Endothelial cell of umbilical vein (primary cell): ENCODE results near the gene RANBP1. TPM values are rescaled to one million over a fixed set of nuclear protein-coding genes. Genes with fewer than 3 reads are reported as not detected.

Source experiments
- BruUV-seq: library from RNA; stranded (reverse); fragments of 400-500 nt; replicated peaks from 2 replicates; lab custom pipeline; 2021; lab: Mats Ljungman, UMichigan
- CTCF ChIA-PET: fragments of 300-600, 350-600 bp; sonication (Branson Sonifier 250); formaldehyde crosslinking; loops from one replicate; lab custom pipeline; 2021; ENCODE audit warnings: antibody characterized with exemption, inconsistent platforms; lab: Charles Lee
- POLR2A ChIA-PET: fragments of 300-600, 350-600 bp; sonication (Branson Sonifier 250); formaldehyde crosslinking; loops from one replicate; lab custom pipeline; 2021; ENCODE audit warnings: antibody characterized with exemption, inconsistent platforms; lab: Charles Lee
- DNase-seq: peaks from one replicate; pipeline ENCODE4 v3.0.0-alpha.2; 2011; ENCODE audit warnings: low read depth, low spot score
- FAIRE-seq: peaks from 2 replicates; lab custom pipeline; 2011; peaks lifted over from hg19 to GRCh38; lab: Jason Lieb, UNC
- H2AFZ ChIP-seq: 2 replicates; pipeline ENCODE4 v1.6.0; 2012; ENCODE audit warnings: low read depth, low read length, control low read depth, inconsistent platforms
- H3K27ac ChIP-seq: 2 replicates; pipeline ENCODE4 v1.5.1; 2011; ENCODE audit warnings: low read depth, mild to moderate bottlenecking, control low read depth, low read length, moderate library complexity; ENCODE audit not compliant: insufficient read depth
- H3K27me3 ChIP-seq, 2 experiments: 2 replicates each; pipeline versions ENCODE4 v1.6.0 to v1.6.1; 2011; ENCODE audit warnings: low read length in 2 of 2, mixed read lengths in 1 of 2; ENCODE audit not compliant: control insufficient read depth in 2 of 2, insufficient read depth in 2 of 2
- H3K36me3 ChIP-seq, 2 experiments: 2 replicates in 1 of 2; 3 replicates in 1 of 2; pipeline ENCODE4 v1.5.1; 2011; ENCODE audit warnings: low read length in 2 of 2, mild to moderate bottlenecking in 1 of 2, moderate library complexity in 1 of 2; ENCODE audit not compliant: control insufficient read depth in 2 of 2, insufficient read depth in 2 of 2; ENCODE audit errors: extremely low read depth in 1 of 2
- H3K4me1 ChIP-seq: 3 replicates; pipeline ENCODE4 v1.5.1; 2011; ENCODE audit warnings: mild to moderate bottlenecking, low read length; ENCODE audit not compliant: control insufficient read depth, insufficient read depth; ENCODE audit errors: extremely low read depth
- H3K4me2 ChIP-seq: 2 replicates; pipeline ENCODE4 v1.6.1; 2011; ENCODE audit warnings: low read length, control low read depth, mixed read lengths; ENCODE audit not compliant: insufficient read depth
- H3K4me3 ChIP-seq, 3 experiments: fragments of 200-600 bp in 1 of 3; sonication (generic), shearing (Covaris generic) in 1 of 3; replicated peaks in 1 of 3; 2 replicates each; pipeline ENCODE4 v1.5.1; 2011 to 2016; ENCODE audit warnings: control low read depth in 3 of 3, low read length in 3 of 3, mild to moderate bottlenecking in 2 of 3, inconsistent platforms in 1 of 3, low read depth in 1 of 3, moderate library complexity in 1 of 3; ENCODE audit not compliant: insufficient read depth in 1 of 3
- H3K79me2 ChIP-seq: 2 replicates; pipeline ENCODE4 v1.6.0; 2012; ENCODE audit warnings: low read length, inconsistent platforms; ENCODE audit not compliant: control insufficient read depth, insufficient read depth
- H3K9ac ChIP-seq: replicated peaks from 2 replicates; pipeline ENCODE3; 2011; ENCODE audit warnings: low read length, control low read depth; ENCODE audit not compliant: insufficient read depth; ENCODE audit errors: extremely low read depth
- H3K9me1 ChIP-seq: replicated peaks from 3 replicates; pipeline ENCODE4 v1.6.0; 2011; ENCODE audit warnings: mild to moderate bottlenecking, low read length; ENCODE audit not compliant: control insufficient read depth, insufficient read depth; ENCODE audit errors: extremely low read depth
- H3K9me3 ChIP-seq: replicated peaks from 2 replicates; pipeline ENCODE4 v1.5.1; 2012; ENCODE audit warnings: low read length, inconsistent platforms; ENCODE audit not compliant: control insufficient read depth, insufficient read depth
- H4K20me1 ChIP-seq: replicated peaks from 2 replicates; pipeline ENCODE3; 2011; ENCODE audit warnings: mild to moderate bottlenecking, low read length; ENCODE audit not compliant: control insufficient read depth, insufficient read depth; ENCODE audit errors: extremely low read depth
- EZH2 ChIP-seq: IDR thresholded peaks from 2 replicates; pipeline ENCODE4 v1.6.1; 2012; ENCODE audit warnings: borderline replicate concordance, low read depth, mild to moderate bottlenecking, moderate library complexity, low read length, inconsistent platforms; ENCODE audit not compliant: severe bottlenecking
- FOS ChIP-seq: IDR thresholded peaks from 2 replicates; pipeline ENCODE4 v1.6.1; 2011; ENCODE audit warnings: mild to moderate bottlenecking, low read length, moderate library complexity, borderline replicate concordance; ENCODE audit not compliant: insufficient read depth
- GATA2 ChIP-seq: IDR thresholded peaks from 2 replicates; pipeline ENCODE4 v1.7.0; 2011; ENCODE audit warnings: low read depth, mild to moderate bottlenecking, moderate library complexity, mixed read lengths, low read length; ENCODE audit not compliant: insufficient read length, insufficient read depth
- JUN ChIP-seq: IDR thresholded peaks from 2 replicates; pipeline ENCODE4 v1.6.1; 2011; ENCODE audit warnings: borderline replicate concordance, low read depth; ENCODE audit not compliant: insufficient read length, insufficient read depth
- MYC ChIP-seq: IDR thresholded peaks from one replicate; pipeline ENCODE4 v1.6.1; 2011; ENCODE audit warnings: mild to moderate bottlenecking, low read depth, low read length
- POLR2A ChIP-seq: IDR thresholded peaks from 2 replicates; pipeline ENCODE4 v1.6.1; 2012; ENCODE audit warnings: low read depth, mild to moderate bottlenecking, control low read depth, low read length
- POLR2AphosphoS5 ChIP-seq: IDR thresholded peaks from 2 replicates; pipeline ENCODE4 v1.6.1; 2012; ENCODE audit warnings: low read depth, mild to moderate bottlenecking, control low read depth, low read length, moderate library complexity; ENCODE audit not compliant: insufficient read depth
- dilution Hi-C: fragments of 300-500 bp; cut with MboI; formaldehyde crosslinking; loops from one replicate; pipeline ENCODE4 v1.15.0; 2019; ENCODE audit warnings: low sequenced_read_pairs; ENCODE audit not compliant: extremely low pct_ligation_motif_present
- intact Hi-C: fragments of 100-400 bp; cut with micrococcal nuclease; formaldehyde crosslinking; loops from one replicate; pipeline ENCODE4 v1.10.0; 2022
- polyA plus RNA-seq, 4 experiments: library from polyadenylated mRNA; depleted of rRNA in 3 of 4; stranded (reverse) in 3 of 4; unstranded in 1 of 4; fragments of >200 nt; gene quantifications; 2 replicates each; pipeline versions ENCODE4 v1.2.1 to v1.2.3, GENCODE V29; 2011 to 2012; ENCODE audit warnings: missing spikeins in 1 of 4
- total RNA-seq: library from RNA; stranded (reverse); gene quantifications from 2 replicates; pipeline ENCODE4 v1.2.3, GENCODE V29; 2021
- TF ChIP-seq, protein P1 (sequence below): IDR thresholded peaks from 2 replicates; pipeline ENCODE4 v1.6.1; 2011; ENCODE audit not compliant: insufficient read depth, insufficient read length
- TF ChIP-seq, protein P2 (sequence below), 2 donors: IDR thresholded peaks; 1 replicate in 1 of 2; 2 replicates in 1 of 2; pipeline ENCODE4 v1.5.1; 2011; ENCODE audit warnings: low read length in 2 of 2, mild to moderate bottlenecking in 2 of 2, moderate library complexity in 2 of 2, control low read depth in 1 of 2, inconsistent platforms in 1 of 2, low read depth in 1 of 2; ENCODE audit not compliant: insufficient read depth in 1 of 2; ENCODE audit errors: extremely low read depth in 1 of 2

The RANBP1 gene
- total and polyA plus RNA-seq, 2 donors (not counting 3 experiments of a cell fraction or from before 2014, with no cell fraction given): 228 to 247 TPM

DNA sequence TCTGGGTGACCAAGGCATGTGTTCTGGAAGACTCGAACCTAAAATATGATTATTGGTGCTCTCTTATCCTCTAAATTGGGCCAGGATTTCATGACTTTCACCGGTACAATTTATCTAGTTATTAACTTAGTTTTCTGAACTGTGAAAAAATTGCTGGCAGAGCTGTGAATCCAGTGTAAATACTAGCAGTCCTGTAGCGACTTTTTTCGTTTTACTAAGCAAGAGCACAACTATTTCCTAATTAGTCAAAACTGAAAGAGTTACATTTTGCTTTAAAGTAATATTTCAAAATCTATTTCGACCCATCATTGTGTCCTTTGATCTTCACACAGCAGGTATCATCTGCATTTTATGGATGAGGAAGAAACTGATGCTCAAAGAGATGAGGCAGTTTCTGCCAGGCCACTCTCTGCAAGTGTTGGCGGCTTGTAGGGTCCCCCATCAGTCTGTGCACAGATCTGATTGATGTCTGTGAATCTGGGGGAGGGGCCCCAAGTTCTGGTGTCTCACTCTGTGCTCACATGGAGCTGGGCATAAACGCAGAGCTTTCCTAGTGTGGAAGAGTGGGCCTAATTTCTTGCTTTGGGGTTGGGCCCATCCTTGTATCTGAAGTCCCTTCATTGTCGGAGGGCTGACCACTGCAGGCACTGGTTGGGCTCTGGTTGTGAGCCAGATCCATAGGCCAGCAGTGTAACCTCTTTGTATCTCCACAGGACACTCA is 2.6 kb downstream of the RANBP1 start:
- dilution Hi-C loops (no loop called here), intact Hi-C loops (no loop called here)
- H3K4me2 ChIP-seq: peak overlapping the region; percentile 96
- peak overlapping the region; percentile 83 for H3K9ac ChIP-seq
- no peaks in the 10 kb centered on the region for H3K9me1 ChIP-seq
- no peaks in the 10 kb centered on the region for H3K27me3 ChIP-seq
- no peaks in the 10 kb centered on the region for H4K20me1 ChIP-seq
- POLR2A ChIA-PET: no interaction called here
- TF ChIP-seq GATA2 (no peak), POLR2A (no peak), POLR2AphosphoS5 (no peak), FOS (no peak), JUN (no peak), EZH2 (no peak), MYC (no peak)
- TF ChIP-seq, protein P1, sequence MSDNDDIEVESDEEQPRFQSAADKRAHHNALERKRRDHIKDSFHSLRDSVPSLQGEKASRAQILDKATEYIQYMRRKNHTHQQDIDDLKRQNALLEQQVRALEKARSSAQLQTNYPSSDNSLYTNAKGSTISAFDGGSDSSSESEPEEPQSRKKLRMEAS: no peak
- TF ChIP-seq, protein P2, sequence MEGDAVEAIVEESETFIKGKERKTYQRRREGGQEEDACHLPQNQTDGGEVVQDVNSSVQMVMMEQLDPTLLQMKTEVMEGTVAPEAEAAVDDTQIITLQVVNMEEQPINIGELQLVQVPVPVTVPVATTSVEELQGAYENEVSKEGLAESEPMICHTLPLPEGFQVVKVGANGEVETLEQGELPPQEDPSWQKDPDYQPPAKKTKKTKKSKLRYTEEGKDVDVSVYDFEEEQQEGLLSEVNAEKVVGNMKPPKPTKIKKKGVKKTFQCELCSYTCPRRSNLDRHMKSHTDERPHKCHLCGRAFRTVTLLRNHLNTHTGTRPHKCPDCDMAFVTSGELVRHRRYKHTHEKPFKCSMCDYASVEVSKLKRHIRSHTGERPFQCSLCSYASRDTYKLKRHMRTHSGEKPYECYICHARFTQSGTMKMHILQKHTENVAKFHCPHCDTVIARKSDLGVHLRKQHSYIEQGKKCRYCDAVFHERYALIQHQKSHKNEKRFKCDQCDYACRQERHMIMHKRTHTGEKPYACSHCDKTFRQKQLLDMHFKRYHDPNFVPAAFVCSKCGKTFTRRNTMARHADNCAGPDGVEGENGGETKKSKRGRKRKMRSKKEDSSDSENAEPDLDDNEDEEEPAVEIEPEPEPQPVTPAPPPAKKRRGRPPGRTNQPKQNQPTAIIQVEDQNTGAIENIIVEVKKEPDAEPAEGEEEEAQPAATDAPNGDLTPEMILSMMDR (IDR thresholded peaks at IDR 0.05; ENCODE audit: extremely low read depth in 1 of 2, insufficient read depth in 1 of 2, low read depth in 1 of 2, low read length in 2 of 2): no peak
- peaks cover 22% of the 10 kb centered on the region for H3K4me1 ChIP-seq
- peaks cover 10 to 22% of the 10 kb centered on the region in 2 experiments for H3K36me3 ChIP-seq
- FAIRE-seq: peak; percentile 42
- H2AFZ ChIP-seq: no peak overlapping the region
- H3K79me2 ChIP-seq: peaks cover 79% of the 10 kb centered on the region
- H3K27ac ChIP-seq: peak overlapping the region; percentile 55
- H3K4me3 ChIP-seq: peak overlapping the region; percentile 84 to 92 (median 87)
- H3K9me3 ChIP-seq: no peaks in the 10 kb centered on the region
- TSS peak; percentile 40 for BruUV-seq
- CTCF ChIA-PET: interaction anchor here (1.4 kb wide), 1 partner anchor 12 kb away, joined by 4 read pairs; no protein-coding TSS in a partner anchor
- DNase-seq: no peak
